Smooth muscle cell of the brain vasculature (primary cell): ENCODE results near the gene RRP15.

Experiments
- DNase-seq: peaks from one replicate; pipeline ENCODE4 v3.0.0-alpha.2; 2012; ENCODE audit warnings: low read depth, low spot score

The RRP15 gene

GRCh38 chr1:218341325-218341724 lies 56.2 kb downstream of the RRP15 start:
- no peak for DNase-seq

DNA sequence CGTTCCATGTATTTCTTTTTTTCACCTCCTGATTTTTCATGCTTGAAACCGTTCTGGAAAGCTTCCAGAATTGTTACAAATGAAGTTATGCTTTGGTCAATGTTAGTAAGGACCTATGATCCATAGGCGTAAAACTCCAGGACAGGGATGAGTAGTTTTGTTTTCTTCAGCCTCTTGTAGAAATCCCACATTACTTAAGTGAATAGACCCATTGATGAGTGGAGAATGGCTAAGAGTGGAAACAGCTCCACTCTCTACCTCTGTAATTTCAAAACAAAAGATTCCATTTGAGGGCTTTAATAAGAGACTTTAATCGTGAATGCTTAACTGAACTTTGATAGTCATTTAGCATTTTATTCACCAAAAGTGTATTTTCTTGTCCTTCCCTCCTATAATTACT lies 57.0 kb downstream of the RRP15 start:
- no peak for DNase-seq

- no peak for DNase-seq
Measured at GRCh38 chr1:218344814-218345672, 60.0 kb downstream of the RRP15 start, which contains the start of gene TGFB2. Gene TGFB2 (plus strand): TSS chr1:218345336. CDS start chr1:218346702, 1,366 bp downstream.

DNA sequence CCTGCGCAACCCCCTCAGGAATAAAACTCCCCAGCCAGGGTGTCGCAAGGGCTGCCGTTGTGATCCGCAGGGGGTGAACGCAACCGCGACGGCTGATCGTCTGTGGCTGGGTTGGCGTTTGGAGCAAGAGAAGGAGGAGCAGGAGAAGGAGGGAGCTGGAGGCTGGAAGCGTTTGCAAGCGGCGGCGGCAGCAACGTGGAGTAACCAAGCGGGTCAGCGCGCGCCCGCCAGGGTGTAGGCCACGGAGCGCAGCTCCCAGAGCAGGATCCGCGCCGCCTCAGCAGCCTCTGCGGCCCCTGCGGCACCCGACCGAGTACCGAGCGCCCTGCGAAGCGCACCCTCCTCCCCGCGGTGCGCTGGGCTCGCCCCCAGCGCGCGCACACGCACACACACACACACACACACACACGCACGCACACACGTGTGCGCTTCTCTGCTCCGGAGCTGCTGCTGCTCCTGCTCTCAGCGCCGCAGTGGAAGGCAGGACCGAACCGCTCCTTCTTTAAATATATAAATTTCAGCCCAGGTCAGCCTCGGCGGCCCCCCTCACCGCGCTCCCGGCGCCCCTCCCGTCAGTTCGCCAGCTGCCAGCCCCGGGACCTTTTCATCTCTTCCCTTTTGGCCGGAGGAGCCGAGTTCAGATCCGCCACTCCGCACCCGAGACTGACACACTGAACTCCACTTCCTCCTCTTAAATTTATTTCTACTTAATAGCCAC lies 60.7 kb downstream of the RRP15 start:
- no peak for DNase-seq

- no peak for DNase-seq
Measured at GRCh38 chr1:218346391-218347204, 61.5 kb downstream of the RRP15 start.

DNA sequence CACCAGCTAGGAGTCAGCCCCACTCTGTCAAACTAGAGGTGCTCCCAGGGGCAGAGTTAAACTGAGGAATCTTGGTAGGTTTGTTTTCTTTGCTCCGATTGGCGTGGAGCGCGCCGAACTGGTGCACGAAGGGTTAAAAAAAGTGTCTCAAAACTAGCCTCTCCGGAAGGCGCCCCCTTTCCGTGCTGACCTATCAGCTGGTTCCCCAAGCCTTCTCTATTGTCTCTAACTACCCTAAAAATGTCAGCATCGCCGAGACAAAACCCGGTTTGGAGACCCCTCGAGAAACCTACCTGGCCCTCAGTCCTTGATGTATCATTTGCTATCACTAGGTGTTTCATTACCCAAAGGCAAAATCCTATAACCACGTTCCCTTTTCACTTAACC lies 62.2 kb downstream of the RRP15 start:
- DNase-seq: no peak

DNA sequence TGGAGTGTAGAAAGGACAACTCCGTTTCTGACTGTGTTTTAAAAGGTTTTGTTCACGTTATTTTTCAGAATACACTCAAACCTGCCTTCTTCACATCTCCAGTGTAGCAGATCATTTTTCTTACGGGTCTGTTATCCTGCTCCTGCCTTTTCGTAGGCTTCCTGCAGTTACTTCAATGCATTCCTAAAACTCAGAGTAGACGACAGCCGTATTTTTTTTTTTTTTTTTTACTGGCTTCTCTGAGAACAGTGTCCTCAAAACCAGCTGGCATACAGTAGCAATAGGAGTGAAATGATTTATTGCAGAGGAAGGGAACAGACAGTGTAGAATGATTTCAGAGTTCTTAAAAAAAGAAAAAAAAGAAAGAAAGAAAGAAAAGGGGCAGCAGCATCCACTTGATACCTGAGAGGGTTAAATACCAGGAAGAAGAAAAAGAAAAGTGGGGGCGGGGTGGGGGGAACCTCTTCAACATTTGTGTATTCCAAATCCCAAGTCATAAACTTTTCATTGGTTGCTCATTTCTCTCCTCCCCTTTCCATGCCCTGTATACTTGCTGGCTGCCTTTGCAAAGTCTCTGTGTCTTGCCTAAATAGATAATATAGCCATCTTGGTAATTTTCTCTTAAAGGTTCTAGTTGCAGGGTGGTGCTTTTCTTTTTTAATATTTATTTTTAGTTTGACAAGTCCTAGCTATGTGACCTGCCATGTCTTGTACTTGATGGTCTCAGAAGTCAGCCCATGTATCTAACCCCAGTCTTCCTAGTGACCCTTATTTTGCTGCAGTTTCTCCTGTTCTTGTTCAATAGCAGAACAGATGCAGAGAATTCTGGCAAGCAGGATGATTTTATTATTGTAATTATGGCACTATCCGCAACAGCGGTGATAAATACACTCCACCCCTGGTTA lies 62.9 kb downstream of the RRP15 start:
- no peak for DNase-seq

GRCh38 chr1:218348628-218349071 lies 63.6 kb downstream of the RRP15 start:
- DNase-seq: no peak

DNA sequence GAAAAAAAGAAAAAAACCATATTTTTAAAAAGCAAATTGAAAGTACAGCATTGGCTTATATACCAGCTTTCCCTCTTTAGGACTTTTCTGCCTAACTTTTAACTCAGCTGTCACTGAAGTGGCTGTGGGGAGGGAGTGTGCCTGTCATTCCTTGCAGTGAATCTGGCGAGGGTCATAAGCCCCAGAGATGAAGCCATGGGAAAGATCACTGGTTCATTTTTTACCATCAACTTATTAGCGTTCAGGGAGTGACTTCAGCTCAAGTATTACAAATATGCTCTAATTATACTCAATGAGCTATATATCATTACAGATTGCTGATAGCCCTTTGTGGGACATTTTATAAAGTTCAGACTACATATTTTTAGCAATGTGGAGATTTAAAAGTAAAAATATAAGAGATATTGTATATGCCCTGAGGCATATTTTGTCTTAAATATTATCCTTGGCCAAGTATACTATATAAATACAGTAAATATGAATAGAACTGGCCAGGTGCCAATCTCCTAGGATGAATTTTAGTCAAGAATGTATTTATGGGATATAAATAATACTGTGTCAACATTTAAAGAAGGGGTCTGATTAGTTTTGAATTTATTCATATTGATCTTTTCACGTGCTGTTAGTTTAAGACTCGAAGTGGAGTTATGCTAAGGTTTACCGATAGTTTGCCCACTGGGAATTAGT lies 64.4 kb downstream of the RRP15 start:
- DNase-seq: no peak

GRCh38 chr1:218350035-218350525 lies 65.0 kb downstream of the RRP15 start:
- no peak for DNase-seq

GRCh38 chr1:218350801-218351266 lies 65.7 kb downstream of the RRP15 start:
- no peak for DNase-seq

GRCh38 chr1:218351391-218352074 lies 66.4 kb downstream of the RRP15 start:
- DNase-seq: no peak

DNA sequence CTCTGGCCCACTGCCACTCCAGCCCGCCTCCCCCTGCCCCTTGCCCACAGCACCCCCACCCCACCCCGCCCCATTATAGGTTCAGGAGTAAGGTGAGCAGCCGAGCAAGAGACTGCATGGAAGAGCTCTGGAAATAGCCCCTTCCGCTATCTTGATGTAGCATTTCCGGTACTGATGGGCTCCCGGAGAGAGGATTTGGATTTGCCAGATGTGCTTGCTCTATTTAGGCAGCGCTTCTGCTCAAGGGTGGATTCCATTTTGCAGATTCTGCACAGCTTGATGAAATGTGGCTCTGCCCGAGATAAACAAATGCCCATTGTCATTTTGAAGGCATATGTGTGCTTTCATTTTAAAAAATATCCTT lies 67.0 kb downstream of the RRP15 start:
- DNase-seq: no peak

GRCh38 chr1:218353656-218354055 lies 68.6 kb downstream of the RRP15 start:
- DNase-seq: no peak

DNA sequence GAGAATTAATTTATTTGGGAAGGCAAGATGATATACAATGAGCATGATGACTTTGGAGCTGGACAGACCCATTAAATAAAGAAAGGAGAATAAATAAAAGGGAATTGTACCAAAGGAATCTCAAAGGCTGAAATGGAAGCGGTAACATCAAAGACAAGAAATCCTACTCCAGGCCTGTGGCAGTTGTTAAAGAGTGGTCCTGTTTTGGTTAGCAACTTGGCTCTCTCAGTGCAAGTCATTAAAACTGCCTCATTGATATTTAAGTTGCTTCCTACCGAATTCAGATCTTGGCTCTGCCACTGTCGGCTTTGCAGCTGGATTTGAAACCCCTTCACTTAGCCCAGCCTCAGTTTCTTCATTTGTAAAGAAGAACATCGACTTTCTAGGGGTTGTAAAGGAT lies 70.2 kb downstream of the RRP15 start:
- no peak for DNase-seq

- DNase-seq: no peak
Measured at GRCh38 chr1:218357211-218357892, 72.3 kb downstream of the RRP15 start.

DNA sequence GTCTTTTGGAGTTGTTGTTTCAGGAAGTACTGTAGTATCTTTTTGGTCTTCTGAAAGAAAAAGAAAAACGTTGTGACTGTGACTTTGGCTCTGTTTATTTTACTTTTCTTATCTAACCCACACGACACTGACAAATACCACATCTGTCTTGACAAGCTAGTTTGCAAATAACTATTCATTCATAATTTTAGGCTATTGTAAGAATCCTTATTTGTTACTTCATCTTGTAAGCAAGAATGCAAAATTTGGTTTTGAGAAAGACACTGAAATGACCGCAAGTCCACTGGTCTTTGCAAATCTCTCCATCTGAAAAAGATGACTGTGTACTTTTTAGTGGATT lies 72.8 kb downstream of the RRP15 start:
- no peak for DNase-seq

DNA sequence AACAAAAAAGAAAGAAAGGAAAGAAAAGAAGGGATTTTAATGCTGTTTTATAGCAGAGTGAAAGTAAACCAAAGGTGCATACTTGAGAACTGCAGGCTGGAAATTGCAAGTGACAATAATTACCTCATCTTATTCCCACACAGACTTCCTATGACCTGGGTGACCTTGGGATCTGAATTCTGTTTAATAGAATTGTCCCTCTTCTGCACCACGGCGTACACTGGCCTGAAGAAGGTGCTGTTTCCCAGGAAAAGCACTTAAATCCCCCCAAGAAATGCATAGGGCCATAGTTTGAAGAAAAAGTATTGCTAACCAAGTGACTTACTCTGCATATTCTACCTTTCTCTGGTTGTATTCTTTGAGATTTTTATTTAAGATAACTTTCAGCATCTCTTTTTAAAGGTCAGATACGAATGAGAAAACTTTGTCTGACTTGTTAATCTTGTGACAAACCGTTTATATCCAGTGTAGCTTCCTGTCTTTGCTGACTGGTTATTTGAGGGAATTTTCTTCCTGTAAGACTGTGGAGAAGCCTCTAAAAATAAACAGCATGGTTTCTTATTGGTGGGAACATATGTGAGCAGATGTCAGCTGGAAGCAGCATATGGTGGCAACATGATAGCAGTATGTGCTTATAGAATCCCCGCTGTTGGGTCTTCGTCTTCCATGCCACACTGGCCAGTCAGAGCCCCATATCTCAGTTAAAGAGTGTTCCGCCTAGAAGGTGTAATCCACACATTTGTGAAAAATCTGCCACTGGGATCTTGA lies 76.4 kb downstream of the RRP15 start:
- DNase-seq: no peak
